CD4-positive, alpha-beta T cell treated with Interleukin-4 for 1 hour (primary cell): Measurements from ENCODE around the gene PPIB.
"Not testable (repeated sequence)": the region's sequence is repeated elsewhere in the genome, so short reads cannot be mapped to it uniquely, and the experiment has no call there.

Source experiments
- DNase-seq, 2 donors: peaks; one replicate each; pipeline ENCODE4 v3.0.0-alpha.2; 2020 to 2022

Gene PPIB

GRCh38 chr15:64137226-64137833 is 25.5 kb downstream of the PPIB start:
- DNase-seq: peak in 1 of 2 donors; percentile 45

GRCh38 chr15:64136347-64136746 is 26.5 kb downstream of the PPIB start:
- DNase-seq: no peak

DNA sequence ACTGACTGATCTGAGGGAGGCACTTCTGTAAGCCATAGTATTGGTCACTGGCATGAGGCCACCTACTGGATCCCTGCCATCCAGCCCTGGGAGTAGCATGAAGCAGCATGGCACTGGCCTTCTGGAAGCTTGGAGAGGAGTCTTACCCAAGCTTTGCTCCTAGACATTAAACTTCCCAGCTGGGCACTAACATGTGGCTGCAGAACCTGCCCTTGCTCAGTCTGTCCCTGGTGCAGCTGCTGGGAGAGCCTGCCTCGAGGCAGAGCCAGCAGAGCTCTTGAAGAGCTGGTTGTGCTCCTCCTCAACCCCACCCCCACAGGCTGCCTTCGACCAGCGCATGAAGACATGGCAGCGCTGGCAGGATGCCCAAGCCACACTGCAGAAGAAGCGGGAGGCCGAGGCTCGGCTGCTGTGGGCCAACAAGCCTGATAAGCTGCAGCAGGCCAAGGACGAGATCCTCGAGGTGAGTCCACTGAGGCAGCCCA is 28.4 kb downstream of the PPIB start:
- DNase-seq: no peak

DNA sequence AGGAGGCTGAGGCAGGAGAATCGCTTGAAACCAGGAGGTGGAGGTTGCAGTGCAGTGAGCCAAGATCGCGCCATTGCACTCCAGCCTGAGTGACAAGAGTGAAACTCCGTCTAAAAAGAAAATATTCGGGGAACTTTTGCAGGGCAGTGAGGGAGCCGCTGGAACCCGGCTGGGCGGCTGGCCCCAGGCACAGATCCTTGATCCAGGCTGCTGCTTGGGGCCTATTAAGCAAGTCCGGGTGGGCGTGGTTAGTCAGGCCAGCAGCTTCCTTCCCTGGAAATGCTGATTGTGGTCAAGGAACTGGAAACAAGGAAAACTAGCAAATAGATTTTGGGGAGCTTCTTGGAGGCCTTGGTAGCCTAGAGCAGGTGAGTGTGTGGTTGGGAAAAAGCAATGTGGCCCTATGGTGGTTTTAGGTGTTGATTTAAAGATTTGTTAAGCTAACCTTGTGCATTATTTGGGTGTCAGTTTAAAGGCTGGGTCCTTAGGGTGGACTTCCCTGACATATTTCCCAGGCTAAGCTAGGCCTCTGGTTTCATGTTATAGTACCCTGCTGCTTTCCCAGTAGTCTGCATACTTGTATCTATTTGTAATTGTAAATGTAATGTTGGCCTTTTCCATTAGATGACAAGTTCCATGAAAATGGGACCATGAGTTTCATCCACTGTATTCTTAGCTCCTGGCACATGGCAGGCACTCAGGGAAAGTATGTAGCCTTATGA is 29.0 kb downstream of the PPIB start:
- DNase-seq: no peak

- DNase-seq: no peak
Measured at GRCh38 chr15:64132217-64132616, 30.6 kb downstream of the PPIB start.

GRCh38 chr15:64131547-64131946 is 31.3 kb downstream of the PPIB start:
- no peak for DNase-seq

GRCh38 chr15:64130159-64130558 is 32.7 kb downstream of the PPIB start:
- no peak for DNase-seq

DNA sequence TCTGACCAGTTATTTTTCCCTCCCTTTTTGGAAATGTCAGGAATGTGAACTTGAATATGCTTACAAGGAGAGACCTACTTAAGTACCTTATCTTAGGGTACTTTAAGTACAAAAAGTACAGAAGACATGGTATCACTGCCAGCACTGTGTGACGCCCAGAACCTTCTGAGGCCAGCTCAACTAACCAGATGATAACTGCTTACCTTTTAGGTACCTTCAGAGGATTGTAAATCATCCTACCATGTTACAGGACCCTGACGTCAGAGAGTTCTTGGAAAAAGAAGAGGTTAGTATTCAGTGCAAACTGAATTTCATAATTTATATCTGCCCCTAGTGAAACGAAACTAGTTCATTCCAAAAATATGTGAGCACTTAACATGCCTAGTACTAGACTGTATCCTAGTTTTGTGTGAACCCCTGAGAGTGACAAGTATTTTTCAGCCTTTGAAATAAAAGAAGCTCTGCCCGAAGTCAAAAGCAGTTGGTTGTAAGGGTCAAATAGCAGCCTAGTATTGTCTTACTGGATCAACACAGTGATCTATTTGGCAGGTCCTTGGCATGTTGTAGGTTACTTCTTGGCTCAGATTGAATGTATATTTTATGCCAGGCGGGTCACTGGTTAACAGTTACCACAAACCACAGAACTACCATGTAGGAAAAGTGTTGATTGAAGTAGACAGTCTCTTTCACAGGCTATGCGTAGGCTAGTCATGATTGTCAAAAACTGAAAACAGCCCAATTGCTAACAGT is 35.1 kb downstream of the PPIB start:
- DNase-seq: no peak

DNA sequence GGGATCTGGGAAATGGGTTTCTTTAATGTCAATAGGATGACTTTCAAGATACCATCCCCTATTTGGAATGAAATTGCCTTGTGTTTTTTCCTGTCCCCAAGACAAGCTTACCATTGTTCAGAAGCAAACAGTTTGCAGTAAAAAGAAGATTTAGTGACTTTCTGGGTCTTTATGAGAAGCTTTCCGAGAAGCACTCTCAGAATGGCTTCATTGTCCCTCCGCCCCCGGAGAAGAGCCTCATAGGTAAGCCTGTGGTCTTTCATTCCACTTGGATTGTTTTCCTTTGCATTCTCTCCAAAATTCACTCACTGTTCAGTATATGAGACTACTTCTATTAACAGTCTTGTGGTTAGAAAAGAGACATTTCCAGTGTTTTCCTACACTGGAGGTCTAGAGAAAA is 36.8 kb downstream of the PPIB start:
- DNase-seq: no peak

DNA sequence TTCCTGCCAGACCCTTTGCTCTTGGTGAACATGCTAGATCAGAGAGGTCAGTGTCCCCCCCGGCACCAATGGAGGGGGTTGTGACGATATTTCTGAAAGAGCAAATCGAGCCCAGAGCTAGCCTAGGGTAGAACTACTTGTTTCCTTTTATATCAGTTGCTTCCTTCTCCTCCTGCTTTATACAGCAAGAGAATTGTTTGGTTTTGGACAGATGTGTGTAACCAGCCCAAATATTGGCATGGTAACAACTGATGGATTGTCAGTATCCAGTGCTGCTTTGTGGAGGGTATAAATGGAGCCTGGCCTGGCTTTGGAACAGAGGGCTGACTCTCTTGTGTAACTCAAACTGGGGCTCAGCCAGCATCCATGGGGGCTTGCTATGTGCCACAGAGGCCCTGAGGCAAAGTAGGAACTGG is 39.9 kb downstream of the PPIB start:
- no peak for DNase-seq

DNA sequence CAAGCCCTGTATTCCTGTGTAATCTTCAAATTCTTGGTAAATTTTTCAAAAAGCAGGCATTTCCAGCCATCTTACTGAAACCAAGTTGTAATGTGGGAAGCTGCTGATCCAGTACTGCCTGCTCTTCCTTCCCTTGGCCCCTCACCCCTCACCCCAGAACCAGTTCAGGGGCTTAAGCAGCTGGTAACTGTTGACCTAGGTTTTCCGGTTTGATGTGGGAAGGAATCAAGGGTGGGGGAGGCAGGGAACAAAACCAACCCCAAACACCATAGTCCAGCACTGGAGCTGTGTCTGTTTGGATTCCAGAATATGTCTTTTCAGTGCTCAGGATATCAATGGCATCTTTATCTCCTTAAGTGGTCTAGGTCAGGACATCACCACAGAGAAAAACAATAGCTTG is 40.4 kb downstream of the PPIB start:
- DNase-seq: no peak

- no peak for DNase-seq
Measured at GRCh38 chr15:64121614-64122013, 41.2 kb downstream of the PPIB start.

DNA sequence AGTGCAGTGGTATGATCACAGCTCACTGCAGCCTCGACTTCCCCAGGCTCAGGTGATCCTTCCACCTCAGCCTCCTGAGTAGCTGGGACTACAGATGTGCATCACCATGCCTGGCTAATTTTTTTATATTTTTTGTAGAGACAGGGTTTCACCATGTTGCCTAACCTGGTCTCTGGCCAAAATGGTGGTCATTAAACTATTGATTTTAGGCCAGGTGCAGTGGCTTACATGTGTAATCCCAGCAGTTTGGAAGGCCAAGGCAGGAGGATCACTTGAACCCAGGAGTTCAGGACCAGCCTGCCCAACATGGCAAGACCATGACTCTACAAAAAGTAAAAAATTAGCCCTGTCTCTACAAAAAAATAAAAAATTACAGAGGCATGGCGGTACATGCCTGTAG is 42.5 kb downstream of the PPIB start:
- DNase-seq: not testable (repeated sequence)

GRCh38 chr15:64117759-64118487 is 44.9 kb downstream of the PPIB start:
- no peak for DNase-seq

GRCh38 chr15:64112904-64113303 is 49.9 kb downstream of the PPIB start:
- DNase-seq: no peak

- DNase-seq: no peak
Measured at GRCh38 chr15:64112073-64112772, 50.6 kb downstream of the PPIB start.

DNA sequence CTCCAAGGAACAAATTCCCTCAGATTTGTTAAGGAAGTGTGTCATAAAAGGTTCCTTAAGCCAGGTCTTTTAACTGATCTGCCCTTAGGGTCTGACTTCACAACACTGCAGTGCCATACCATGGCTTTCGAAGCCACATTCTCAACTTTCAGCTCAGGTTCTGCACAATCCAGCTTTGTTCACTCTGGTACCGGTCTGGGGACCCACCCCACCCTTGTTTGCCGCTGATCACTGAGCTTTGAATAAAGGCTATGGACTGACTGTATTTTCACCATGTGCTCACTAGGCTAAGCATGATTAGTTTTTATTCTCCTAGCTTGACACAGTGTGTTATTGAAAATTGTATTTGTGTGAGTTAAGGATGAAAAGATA is 51.2 kb downstream of the PPIB start:
- no peak for DNase-seq

DNA sequence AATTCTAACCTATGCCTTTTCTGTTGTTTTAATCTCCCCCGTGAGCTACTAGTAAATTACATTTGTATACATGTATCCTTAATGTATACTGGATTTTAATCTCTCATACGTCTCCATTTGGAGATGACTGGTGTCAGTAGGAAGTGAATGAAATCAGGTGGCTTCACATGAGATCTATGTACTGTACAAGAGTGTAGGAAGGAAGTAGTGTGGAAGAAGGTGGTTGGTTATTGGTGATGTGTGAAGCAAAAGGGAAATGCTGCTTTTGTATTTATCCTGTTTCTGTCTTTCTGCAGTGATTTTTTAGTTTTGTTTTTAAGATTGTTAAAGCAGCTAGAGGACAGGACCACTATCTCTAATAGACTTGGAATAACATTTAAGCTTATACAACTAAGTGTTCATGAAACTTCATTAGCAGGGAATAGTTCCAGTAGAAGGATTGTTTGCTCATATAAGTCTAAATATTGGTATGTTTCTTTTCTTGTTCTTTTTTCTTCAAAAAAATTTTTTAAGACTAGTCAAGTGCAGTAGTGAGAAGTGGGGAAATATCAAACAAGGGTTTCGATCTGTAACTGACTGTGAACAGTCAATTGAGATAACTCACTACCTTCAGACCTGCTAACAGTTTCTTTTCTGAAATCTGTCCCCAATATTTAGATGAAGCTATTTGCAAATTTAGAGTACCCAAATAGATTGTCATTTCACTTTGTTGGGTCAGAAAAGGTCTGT is 51.7 kb downstream of the PPIB start:
- no peak for DNase-seq

DNA sequence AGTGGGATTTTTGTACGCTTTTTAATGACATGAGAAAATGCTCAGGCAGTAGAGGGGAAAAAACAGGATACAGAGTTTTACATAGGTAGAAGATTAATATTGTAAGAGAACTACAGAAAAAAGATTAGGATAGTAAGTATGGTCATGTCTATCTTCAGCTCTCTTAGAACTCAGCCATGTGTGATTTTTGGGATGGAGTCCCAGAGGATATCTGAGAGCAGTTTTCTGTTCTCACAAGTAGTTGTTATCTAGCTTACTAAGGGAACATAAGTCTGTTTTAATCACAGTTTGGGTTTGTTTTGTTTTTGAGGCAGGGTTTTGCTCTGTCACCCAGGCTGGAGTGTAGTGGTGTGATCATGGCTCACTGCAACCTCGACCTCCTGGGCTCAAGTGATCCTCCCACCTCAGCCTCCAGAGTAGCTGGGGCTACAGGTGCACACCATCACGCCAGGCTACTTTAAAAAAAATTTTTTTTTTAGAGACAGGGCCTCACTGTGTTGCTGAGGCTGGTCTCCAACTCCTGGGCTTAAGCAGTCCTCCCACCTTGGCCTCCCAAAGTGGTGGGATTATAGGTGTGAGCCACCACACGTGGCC is 52.6 kb downstream of the PPIB start:
- not testable (repeated sequence) for DNase-seq

GRCh38 chr15:64107337-64107736 is 55.5 kb downstream of the PPIB start:
- no peak for DNase-seq
